Keratinocyte (primary cell): Measurements from ENCODE around the gene R3HDM1.

Source experiments
- CTCF ChIP-seq, 3 experiments: IDR thresholded peaks in 1 of 3; conservative IDR thresholded peaks in 1 of 3; optimal IDR thresholded peaks in 1 of 3; 2 replicates in 2 of 3; 3 replicates in 1 of 3; pipeline versions ENCODE3 to v1.5.1; 2011; ENCODE audit warnings: low read length in 3 of 3, mild to moderate bottlenecking in 3 of 3, moderate library complexity in 2 of 3, control low read depth in 1 of 3, inconsistent platforms in 1 of 3; ENCODE audit not compliant: insufficient read depth in 2 of 3; ENCODE audit errors: extremely low read depth in 1 of 3
- EZH2 ChIP-seq: IDR thresholded peaks from one replicate; pipeline ENCODE4 v1.6.1; 2012; ENCODE audit warnings: inconsistent platforms, mild to moderate bottlenecking, low read length, moderate library complexity

DNA sequence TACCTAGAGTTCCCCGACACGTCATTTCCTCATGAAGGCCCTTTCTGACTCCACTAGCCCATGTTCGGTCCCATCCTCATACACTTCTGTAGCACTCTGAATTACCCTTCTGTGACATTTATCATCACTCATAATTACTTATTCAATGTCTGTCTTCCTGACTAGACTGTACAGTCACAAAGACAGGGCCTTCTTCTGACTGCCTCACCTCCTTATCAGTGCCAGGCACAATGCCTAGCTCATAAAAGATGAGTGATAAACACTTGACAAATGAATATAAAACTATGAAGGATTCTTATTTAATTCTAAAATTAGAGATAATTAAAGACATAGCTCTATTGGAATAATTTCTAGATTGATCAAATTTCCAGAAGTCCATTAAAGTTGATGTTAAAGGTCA lies 208.9 kb downstream of the R3HDM1 start:
- TF ChIP-seq CTCF (optimal IDR thresholded peaks at IDR 0.05 in 1 of 3, IDR thresholded peaks at IDR 0.05 in 1 of 3, conservative IDR thresholded peaks at IDR 0.05 in 1 of 3; ENCODE audit: extremely low read depth in 1 of 3, insufficient read depth in 2 of 3, low read length in 3 of 3) (no peak), EZH2 (no peak)
